ENCODE measurements around the gene TNFRSF14. TPM values are rescaled to one million over a fixed set of nuclear protein-coding genes. Genes with fewer than 3 reads are reported as not detected.

The TNFRSF14 gene
- total RNA-seq, 2 donors from 2014 or later, result 9.2 to 14.5 TPM

DNA sequence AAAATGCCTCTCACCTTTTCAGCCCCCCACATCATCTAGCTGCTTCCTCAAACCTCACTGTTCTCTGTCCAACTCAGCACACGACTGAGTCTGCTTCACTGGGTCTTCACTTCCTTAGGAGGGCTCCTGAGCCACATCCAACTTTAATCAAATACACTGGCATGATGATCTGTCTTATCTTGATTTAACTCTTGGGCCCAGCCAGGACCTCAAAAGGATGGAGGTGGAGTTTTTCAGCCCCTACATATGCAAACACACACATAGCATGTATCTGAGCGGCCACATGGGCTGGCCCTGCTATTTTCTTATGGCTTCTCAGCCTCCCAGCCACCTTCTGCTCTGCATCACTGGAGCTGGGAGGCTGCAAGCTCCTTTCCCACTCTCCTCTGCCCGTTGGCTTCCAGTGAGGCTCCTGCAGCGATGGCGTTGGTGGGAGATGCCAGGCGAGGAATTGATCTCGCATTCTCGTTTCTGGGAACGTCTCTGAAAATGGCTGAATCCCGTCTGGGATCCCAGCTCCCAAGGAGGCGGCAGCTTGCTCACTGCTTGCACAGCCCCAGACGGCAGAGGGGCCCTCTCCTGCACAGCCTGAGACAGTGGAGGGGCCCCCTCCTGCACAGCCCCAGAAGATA, 28.6 kb downstream of the TNFRSF14 start:
- TF ChIP-seq, protein P1, sequence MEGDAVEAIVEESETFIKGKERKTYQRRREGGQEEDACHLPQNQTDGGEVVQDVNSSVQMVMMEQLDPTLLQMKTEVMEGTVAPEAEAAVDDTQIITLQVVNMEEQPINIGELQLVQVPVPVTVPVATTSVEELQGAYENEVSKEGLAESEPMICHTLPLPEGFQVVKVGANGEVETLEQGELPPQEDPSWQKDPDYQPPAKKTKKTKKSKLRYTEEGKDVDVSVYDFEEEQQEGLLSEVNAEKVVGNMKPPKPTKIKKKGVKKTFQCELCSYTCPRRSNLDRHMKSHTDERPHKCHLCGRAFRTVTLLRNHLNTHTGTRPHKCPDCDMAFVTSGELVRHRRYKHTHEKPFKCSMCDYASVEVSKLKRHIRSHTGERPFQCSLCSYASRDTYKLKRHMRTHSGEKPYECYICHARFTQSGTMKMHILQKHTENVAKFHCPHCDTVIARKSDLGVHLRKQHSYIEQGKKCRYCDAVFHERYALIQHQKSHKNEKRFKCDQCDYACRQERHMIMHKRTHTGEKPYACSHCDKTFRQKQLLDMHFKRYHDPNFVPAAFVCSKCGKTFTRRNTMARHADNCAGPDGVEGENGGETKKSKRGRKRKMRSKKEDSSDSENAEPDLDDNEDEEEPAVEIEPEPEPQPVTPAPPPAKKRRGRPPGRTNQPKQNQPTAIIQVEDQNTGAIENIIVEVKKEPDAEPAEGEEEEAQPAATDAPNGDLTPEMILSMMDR (IDR thresholded peaks at IDR 0.05), result no peak
- H3K4me3 ChIP-seq, result peak overlapping the region; percentile 94 to 97
- H3K9me3 ChIP-seq, result no peaks in the 10 kb centered on the region
- peak overlapping the region; percentile 98 for H3K27ac ChIP-seq
- H3K36me3 ChIP-seq, result no peaks in the 10 kb centered on the region
- H3K4me1 ChIP-seq, result peaks cover 0 to 27% of the 10 kb centered on the region in 2 donors
- no peak for DNase-seq (ENCODE audit: low spot score)
- no peaks in the 10 kb centered on the region for H3K27me3 ChIP-seq

DNA sequence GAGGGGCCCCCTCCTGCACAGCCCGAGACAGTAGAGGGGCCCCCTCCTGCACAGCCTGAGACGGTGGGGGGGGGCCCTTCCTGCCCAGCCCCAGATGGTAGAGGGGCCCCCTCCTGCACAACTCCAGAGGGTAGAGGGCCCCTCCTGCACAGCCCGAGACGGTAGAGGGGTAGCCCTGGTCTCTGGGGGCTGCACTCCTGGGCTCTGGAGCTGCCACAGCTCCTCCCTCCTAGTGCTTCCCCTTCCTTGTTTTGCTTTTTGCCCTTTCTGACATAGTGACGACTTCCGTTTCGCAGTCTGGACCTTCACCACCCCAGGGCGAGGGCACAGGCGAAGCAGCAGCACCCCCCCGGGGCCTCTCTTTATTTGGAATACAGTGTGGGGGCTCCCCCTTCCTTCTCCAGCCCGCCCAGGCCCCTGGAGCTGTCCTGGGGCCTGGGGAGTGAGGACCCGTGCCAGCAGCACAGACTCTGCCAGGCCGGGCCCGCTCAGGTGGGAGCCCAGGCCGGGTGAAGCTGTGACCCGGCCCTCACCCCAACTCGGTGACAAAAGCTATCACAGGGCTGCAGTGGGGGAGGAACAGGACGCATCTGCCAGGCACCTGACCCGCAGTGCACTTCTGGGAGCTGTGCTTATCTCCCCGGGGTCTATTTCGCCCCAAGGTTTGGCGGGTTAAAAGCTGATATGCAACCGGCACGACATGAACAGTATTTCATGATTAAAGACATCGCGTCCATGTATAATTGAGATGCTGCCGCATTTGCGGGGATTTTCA, 29.3 kb downstream of the TNFRSF14 start:
- Histone ChIP-seq H3K4me1 (peaks cover 0 to 27% of the 10 kb centered on the region in 2 donors), H3K4me3 (peak overlapping the region; percentile 94 to 97), H3K27me3 (no peaks in the 10 kb centered on the region), H3K27ac (peak overlapping the region; percentile 98), H3K36me3 (no peaks in the 10 kb centered on the region), H3K9me3 (no peaks in the 10 kb centered on the region)
- TF ChIP-seq, protein P1 (IDR thresholded peaks at IDR 0.05), result no peak
- DNase-seq (ENCODE audit: low spot score), result peak; percentile 80

DNA sequence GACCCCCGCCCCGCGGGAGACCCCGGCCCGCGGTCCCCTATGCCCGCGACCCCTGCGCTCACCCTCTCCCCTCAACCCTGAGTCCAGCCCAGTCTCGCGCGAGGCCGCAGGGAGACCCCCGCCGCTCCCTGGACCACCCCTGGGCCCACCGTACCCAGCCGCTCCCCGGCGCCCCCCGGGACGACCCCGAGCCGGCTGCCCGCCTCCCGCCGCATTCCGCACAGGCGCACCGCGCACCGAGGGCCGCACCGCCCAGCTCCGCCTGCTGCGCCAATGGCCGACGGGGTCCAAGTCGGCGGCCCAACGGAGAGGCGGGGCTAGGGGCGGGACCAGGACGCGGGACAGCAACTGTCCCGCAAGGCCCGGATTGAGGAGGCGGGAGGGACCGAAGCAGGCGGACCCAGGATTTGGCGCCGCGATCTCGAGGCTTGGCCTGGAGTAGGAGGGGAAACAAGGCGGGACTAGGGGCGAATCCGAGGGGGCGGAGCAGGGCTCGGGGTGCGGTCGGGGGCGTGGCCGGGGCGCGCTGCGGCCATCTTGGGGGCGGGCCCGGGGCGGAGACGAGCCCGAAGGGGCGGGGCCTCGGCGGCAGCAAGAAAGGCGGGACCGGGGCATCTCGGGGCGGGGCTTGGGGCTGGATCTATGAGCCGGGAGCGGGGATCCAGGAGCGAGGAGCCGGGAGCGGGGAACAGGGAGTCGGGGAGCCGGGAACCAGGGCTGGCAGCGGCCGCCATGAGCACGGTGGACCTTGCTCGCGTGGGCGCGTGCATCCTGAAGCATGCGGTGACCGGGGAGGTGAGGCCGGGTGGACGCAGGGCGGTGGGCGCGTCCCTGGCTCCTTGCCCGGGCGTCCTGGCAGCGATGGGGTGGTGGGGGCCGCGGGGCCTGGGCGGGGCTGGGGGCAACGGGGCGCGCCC, 30.2 kb downstream of the TNFRSF14 start, which contains the start of gene PRXL2B:
Gene PRXL2B, plus strand, starts transcription at position 624 of the 917 bp plus-strand sequence. Its CDS starts 109 bp downstream, at position 733.
- peak; percentile 98 for DNase-seq (ENCODE audit: low spot score)
- Histone ChIP-seq H3K36me3 (no peaks in the 10 kb centered on the region), H3K4me3 (peak within 1 kb of the TSS; percentile 94 to 97), H3K4me1 (peaks cover 0 to 27% of the 10 kb centered on the region in 2 donors), H3K27me3 (no peaks in the 10 kb centered on the region), H3K27ac (peak within 1 kb of the TSS; percentile 98), H3K9me3 (no peaks in the 10 kb centered on the region)
- TF ChIP-seq, protein P1 (IDR thresholded peaks at IDR 0.05), result no peak

- Histone ChIP-seq H3K4me3 (peak overlapping the region; percentile 94 to 97), H3K27me3 (no peaks in the 10 kb centered on the region), H3K36me3 (no peaks in the 10 kb centered on the region), H3K4me1 (peaks cover 0 to 27% of the 10 kb centered on the region in 2 donors), H3K9me3 (no peaks in the 10 kb centered on the region), H3K27ac (peak overlapping the region; percentile 98)
- TF ChIP-seq, protein P1 (IDR thresholded peaks at IDR 0.05), result no peak
- DNase-seq (ENCODE audit: low spot score), result no peak
Measured at GRCh38 chr1:2587071-2587859, 31.1 kb downstream of the TNFRSF14 start.
